Measurements from ENCODE around the gene SLC18A3.

Gene SLC18A3

DNA sequence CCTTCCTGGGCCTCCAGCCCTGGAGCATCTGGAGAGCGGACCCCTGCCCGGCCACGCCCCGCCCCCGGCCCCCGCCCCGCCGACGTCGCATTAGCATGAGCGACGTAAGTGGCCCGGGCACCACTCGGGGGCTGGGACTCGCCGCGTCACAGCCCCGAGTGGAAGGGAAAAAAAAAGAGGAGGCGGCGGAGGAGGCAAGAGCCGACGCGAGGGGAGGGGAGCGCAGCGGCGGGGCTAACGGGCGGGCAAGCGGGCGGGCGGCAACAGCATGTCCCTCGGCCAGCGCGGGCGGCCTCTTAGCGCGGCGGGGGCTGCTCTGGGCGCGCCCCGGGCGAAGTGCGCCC lies at the start of gene SLC18A3:
SLC18A3 (plus strand) TSS at position 197 of the 344 bp plus-strand sequence. CDS start 431 bp downstream, outside the sequence.
- H3K4me3 ChIP-seq (ENCODE audit: low read depth, low read length) = no peak within 1 kb of the TSS

DNA sequence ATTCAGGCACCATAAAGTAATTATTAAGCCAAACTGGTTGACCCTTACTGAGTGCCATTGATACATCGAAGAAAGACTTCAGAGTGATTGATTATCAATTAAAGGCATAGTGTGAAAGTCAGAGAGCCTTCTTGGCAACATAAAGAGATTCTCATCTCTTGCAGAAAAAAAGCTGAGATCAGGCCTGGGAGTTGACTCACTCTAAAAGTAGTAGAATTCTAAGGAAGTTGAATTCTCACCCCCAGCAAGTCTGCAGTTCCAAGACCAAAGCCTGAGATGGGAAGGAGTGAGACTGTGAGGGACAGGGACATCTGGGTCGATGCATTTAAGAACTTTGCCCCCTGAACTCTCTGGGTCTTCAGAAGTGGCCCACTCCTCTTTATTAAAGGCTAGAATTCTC lies 49.6 kb upstream of the SLC18A3 start:
- H3K4me3 ChIP-seq (ENCODE audit: low read depth, low read length) = no peak overlapping the region
- no peak for DNase-seq (ENCODE audit: low read depth)

More for the DNA sequence above, at the start of gene SLC18A3:
- DNase-seq (ENCODE audit: low read depth) = no peak

DNA sequence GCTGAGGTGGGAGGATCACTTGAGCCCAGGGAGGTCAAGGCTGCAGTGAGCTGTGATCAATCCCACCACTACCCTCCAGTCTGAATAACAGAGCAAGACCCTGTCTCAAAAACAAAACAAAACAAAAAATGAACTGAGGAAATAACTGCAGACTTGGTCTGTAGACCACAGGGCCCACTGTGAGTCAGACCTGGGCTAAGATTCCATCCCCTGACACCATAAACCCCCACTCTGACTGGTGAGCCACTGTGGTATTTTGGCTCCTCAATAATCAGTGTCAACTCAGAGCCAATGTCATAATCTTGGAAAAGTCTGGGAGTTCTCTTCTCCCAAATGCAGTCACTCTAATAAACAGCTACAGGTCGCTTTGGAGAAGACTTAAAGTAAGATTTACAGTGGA lies 47.2 kb upstream of the SLC18A3 start:
- DNase-seq (ENCODE audit: low read depth) = no peak

DNA sequence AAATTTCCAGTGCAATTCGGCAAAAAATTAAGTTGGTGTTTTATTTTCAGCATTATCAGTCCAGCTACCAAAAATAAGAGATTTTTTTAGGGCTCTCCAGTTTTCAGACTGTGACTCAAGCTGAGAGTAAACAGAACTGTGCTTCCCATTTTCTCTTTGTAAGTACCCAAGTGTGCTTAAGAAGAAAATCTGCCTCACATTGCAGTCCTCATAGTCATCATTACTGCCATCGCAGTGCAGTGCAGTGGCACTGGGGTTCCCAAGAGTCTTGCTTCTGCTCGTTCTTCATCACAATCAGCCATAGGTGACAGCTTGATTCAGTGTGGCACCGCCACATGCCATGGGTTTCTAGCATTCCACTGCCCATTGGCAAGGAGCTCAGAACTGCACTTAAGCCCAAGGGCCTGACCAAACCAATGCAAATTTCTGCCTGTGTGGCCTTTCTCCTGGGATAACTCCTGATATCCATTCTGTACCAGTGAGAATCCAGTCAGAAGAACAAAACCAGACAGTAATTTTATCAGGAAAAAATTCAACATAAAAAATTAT lies 45.6 kb upstream of the SLC18A3 start:
- H3K4me3 ChIP-seq (ENCODE audit: low read depth, low read length) = no peak overlapping the region
- DNase-seq (ENCODE audit: low read depth) = no peak

More for the DNA sequence above, 47.2 kb upstream of the SLC18A3 start:
- no peak overlapping the region for H3K4me3 ChIP-seq (ENCODE audit: low read depth, low read length)

DNA sequence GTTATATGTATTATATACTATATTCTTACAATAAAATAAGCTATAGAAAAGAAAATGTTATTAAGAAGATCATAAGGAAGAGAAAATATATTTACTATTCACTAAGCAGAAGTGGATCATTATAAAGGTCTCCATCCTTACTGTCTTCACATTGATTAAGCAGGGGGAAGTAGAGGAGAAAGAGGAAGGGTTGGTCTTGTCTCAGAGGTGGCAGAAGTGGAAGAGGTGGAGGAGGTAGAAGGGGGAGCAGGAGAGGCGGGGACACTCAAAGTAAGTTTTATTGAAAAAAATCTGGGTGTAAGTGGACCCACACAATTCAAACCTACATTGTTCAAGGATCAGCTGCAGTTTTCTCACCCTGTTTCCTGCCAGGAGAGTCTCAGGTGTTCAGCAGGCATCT lies 42.3 kb upstream of the SLC18A3 start:
- H3K4me3 ChIP-seq (ENCODE audit: low read depth, low read length) = no peak overlapping the region
- DNase-seq (ENCODE audit: low read depth) = no peak

DNA sequence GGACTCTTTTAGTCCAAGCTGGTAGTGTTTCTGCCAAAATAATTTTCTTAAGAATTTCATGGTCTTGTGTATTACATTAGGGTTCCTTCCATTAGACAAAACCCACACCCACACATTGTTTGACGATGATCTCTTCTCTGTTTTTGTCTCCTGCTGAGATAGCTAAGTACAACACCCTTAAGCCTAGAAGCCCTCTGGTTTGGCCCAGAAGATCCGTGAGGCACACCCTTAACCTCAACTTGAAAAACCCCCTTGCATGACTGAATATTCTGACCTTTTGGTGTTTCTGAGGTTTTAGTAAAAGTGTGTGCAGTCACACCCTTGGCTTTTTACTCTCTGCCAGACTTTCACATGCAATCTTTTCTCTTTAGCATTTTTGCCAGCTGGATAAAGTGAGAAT lies 41.9 kb upstream of the SLC18A3 start:
- H3K4me3 ChIP-seq (ENCODE audit: low read depth, low read length) = no peak overlapping the region
- DNase-seq (ENCODE audit: low read depth) = no peak

DNA sequence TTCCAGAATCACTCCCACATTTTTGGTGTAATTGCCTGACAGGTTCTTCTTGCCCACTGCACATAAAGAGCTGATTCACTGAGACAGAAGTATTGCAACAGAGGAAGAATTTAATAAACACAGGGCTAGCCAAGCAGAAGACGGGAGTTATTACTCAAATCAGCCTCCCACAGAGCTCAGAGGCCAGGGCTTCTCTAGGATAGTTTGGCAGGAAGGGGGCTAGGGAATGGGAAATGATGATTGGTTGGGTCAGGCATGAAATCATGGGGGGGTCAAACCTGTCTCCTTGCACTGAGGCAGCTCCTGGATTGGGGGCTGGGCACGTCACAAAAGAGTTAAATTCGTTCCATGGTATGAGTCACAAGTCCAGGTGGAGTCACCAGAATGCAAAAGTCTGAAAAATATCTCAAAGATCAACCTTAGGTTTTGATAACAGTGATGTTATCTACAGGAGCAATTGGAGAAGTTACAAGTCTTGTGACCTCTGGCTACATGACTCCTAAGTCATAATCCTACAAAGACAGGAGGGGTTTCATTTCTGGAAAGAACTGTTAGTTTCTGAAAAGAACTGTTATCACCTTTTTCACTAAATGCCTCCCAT lies 41.0 kb upstream of the SLC18A3 start:
- no peak for DNase-seq (ENCODE audit: low read depth)
- no peak overlapping the region for H3K4me3 ChIP-seq (ENCODE audit: low read depth, low read length)

DNA sequence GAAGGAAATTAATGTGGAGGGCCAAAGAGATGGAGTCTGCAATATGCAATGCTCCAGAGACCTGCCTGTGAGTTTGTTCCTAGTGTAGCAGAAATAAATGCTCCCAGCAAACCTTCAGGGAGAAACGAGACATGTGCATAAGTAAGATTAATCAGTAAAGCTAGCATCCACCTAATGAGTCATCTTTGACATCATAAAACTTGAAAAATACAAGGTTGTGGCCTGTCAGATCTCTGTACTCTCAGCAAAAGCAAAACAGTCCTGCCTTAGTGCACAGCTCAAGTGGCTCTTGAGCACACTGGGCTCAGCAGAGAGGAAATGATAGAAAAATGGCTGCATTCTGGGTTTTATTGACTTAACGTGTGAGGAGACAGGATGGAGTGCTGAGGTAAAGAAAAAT lies 38.7 kb upstream of the SLC18A3 start:
- DNase-seq (ENCODE audit: low read depth) = no peak
- H3K4me3 ChIP-seq (ENCODE audit: low read depth, low read length) = no peak overlapping the region

DNA sequence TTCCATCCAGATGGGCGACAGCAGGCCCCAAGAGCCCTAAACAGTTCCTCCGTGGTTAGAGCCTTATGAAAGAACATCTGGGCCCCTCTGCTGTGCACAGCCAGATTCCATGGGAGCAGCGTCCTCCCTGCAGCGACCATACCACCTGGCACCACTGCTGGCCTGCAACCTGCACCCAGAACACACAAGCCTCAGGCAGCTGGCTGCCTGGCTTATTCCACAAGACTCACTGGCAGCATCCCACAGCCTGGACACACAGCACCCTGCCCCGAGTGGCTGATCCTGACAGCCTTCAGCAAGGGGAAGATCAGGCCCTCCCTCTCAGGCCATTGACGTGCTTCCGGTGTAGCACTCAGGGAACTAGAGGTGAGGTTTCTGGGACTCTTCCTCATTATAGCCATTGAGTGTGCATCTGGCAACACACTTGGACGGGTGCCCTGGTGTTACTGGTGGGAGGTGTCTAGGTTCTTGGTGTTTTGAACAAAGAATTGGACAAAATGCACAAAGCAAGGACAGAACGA lies 37.5 kb upstream of the SLC18A3 start:
- H3K4me3 ChIP-seq (ENCODE audit: low read depth, low read length) = no peak overlapping the region
- DNase-seq (ENCODE audit: low read depth) = no peak

DNA sequence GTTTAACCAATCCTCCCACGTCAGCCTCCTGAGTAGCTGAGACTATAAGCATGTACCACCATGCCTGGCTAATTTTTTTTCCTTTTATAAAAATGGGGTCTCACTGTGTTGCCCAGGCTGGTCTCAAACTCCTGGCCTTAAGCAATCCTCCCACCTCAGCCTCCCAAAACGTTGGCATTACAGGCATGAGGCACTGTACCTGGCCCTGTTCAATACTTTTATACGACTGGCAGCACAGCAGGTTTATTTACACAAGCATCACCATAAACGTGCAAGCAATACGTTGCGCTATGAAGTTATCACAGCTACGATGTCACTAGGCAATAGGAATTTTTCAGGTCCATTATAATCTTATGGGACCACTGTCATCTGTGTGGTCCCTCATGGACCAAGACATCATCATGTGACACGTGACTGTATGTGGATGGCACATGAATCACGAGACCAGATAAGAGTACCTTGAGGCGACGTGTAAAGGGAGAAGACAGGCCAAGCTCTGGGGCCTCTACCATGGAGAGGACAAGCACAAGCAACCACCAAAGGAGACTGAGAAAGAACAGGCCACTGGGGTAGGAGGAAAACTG lies 34.5 kb upstream of the SLC18A3 start:
- H3K4me3 ChIP-seq (ENCODE audit: low read depth, low read length) = no peak overlapping the region
- DNase-seq (ENCODE audit: low read depth) = no peak

DNA sequence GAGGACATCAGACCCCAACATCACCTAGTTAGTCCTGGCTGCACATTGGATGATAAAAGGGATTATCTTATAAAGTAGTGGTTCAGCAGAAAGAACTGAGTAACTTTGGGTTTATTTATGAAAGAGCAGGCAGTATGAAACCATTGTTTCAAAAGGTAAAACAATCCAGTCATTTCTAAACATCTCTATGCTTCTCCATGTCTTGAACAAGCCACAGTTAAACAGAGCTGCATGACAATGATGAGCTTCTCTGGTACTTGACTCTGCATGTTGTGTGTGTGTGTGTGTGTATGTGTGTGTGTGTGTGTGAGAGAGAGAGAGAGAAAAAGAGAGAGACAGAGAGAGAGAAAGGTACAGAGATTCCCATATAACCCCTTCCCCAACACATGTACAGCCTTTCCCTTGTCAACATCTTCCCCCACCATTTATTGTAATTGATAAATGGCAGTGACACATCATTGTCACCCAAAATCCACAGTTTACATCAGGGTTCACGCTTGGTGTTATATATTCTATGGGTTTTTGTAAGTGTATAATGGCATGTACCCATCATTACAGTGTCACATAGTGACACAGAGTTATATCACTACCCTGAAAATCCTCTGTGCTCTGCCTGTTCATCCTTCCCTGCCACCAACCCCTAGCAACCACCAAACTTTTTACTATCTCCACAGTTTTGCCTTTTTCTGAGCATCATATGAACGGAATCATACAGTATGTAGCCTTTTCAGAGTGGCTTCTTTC lies 32.8 kb upstream of the SLC18A3 start:
- DNase-seq (ENCODE audit: low read depth) = no peak
- H3K4me3 ChIP-seq (ENCODE audit: low read depth, low read length) = no peak overlapping the region

DNA sequence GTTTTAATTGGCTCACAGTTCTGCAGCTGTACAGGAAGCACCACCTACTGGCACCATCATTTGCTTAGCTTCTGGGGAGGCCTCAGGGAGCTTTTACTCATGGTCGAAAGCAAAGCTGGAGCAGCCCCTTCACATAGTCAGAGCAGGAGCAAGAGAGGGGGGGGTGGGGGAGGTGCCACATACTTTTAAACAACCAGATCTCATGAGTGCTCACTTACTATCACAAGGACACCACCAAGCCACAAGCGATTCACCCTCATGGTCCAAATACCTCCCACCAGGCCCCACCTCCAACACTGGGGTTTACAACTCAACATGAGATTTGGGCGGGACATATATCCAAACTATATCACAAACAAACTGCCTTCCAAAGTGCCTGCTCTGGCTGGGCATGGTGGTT lies 31.7 kb upstream of the SLC18A3 start:
- no peak for DNase-seq (ENCODE audit: low read depth)
- H3K4me3 ChIP-seq (ENCODE audit: low read depth, low read length) = no peak overlapping the region

DNA sequence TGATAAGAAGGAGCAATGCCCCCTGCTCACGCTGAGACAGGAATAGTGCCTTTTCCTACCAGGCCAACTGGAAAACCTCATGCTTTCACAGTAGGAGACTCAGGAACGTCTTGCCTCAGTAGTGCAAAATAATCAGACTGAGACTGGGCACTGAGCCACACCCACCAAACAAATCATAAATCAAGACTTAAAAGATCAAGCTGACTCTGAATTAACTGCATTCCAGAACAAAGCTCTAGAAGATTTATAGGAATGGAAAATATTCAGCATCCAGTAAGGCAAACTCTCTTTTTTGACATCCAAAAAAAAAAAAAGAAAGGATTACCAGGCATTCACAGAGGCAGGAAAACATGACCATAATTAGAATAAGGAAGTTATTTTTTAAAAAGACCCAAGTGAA lies 30.5 kb upstream of the SLC18A3 start:
- no peak for DNase-seq (ENCODE audit: low read depth)

DNA sequence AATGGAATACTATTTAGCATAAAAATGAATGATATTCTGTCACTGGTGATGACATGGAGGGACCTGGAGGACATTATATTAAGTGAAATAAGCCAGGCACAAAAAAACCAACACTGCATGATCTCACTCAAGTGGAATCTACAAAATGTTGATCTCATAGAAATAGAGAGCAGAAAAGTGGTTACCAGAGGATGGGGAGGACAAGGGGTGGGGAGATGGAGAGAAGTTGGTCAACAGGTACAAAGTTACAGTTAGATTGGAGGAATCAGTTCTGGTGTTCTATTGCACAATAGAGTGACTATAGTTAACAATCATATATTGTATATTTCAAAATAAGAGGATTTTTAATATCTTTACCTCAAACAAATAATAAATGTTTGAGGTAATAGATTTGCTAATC lies 24.7 kb upstream of the SLC18A3 start:
- DNase-seq (ENCODE audit: low read depth) = no peak
- H3K4me3 ChIP-seq (ENCODE audit: low read depth, low read length) = no peak overlapping the region

More for the DNA sequence above, 30.5 kb upstream of the SLC18A3 start:
- H3K4me3 ChIP-seq (ENCODE audit: low read depth, low read length) = no peak overlapping the region

DNA sequence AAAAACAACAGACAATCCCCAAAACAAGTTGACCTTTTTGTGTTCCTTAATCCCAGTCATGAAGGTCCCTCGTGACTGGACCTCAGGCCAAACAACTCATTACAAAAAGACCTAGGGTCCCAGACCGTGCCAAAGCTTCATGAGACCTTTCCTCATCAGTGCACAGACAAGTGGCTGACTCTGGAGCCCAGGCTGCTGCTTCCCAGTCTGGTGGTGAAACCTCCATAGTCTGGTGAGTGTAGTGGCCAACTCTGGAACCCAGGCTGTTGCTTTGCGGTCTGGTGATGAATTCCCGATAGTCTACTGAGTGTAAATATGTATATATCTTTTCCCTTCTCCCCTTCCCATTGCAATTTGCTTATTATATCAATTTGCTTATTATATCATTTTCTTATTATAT lies 22.1 kb upstream of the SLC18A3 start:
- H3K4me3 ChIP-seq (ENCODE audit: low read depth, low read length) = no peak overlapping the region
- no peak for DNase-seq (ENCODE audit: low read depth)

DNA sequence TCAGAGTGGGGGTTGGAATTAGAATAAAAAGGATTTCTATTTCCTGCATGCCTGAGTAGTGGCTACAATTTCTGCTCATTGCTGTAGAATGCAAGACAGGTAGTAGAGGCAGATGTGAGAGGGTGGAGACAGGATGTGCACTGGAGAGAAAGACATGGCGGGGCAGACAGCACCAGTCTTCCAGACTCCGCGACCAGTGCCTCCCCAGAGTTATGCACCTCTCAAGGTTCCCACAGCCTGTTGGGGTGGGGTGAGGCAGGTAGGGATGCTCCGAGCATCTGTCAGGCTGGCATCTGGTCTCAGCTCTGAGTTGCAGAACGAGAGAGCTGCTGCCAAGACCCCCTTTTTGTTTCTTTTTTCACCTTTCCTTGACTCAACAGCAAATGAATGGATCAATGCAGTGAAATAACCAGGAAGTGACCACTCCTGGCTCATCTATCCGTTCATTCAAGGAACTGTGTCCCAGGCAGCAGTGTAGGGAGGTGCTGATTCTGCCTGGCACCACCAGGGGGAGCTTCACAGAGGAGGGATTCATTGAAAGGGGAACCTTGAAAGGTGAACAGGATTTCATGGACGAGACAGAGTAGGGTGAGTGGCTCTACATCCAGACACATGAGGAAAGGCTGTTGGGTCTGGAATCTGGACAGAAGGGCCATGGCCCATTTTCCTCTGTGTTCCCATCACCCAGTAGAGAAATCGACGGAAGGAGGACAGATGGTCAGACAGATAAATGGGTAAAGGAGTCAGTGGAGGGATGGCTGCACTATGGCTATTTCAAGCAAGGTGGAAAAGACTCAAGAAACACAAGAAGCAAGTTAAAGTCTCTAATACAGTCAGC lies 17.2 kb upstream of the SLC18A3 start:
- no peak overlapping the region for H3K4me3 ChIP-seq (ENCODE audit: low read depth, low read length)
- DNase-seq (ENCODE audit: low read depth) = no peak

DNA sequence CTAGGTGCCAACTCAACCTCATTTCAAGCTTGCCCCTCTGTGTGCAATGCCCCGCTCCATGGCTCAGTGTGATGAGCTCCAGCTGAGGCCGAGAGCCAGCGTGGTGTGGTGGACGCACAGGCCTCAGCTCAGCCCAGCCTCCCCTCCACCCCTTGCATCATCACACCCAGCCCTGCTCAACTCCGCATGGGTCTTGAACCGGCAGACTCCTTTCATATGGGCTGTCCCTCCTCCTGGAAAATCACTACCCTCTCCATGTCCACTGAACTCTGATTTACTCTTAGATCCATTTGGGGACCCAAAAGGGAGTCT lies 16.6 kb upstream of the SLC18A3 start:
- H3K4me3 ChIP-seq (ENCODE audit: low read depth, low read length) = no peak overlapping the region
- DNase-seq (ENCODE audit: low read depth) = no peak

DNA sequence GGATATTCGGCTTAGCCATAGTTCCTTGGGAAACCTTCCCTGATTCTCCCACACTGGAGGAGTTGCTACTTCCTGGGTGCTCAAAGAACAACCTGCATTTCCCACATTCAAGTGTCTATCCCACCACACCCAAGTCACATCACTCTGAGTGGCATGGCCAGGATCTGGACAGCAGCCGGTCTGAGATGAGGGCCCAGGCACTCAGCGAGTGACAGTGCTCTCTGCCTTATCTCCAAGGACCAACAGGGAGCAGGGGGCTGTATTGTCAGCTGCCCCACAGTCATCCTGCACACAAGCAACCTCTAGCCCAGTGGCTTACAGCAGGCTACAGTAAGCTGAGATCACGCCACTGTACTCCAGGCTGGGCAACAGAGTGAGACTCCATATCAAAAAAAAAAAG lies 16.1 kb upstream of the SLC18A3 start:
- DNase-seq (ENCODE audit: low read depth) = no peak
- H3K4me3 ChIP-seq (ENCODE audit: low read depth, low read length) = no peak overlapping the region

DNA sequence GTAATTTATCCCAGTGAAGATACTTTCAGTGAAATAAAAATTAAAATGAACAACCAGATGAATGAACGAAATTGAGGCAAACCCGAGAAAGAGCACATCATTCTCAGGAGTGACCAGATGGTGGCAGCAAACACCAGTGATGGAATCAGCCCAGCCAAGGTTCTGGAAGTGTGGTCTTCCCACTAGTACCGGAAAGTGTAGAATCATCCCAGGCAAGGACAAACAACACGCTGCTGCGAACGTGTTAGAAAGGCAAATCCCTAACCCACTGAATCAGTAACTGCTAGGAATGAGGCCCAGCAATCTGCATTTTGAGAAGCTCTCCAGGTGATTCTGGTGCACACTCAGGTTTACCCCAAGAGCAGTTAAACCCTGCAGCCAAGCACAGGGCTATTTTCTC lies 15.5 kb upstream of the SLC18A3 start:
- DNase-seq (ENCODE audit: low read depth) = no peak
- no peak overlapping the region for H3K4me3 ChIP-seq (ENCODE audit: low read depth, low read length)
